ENCODE measurements around the gene SOST. TPM values are rescaled to one million over a fixed set of nuclear protein-coding genes. Genes with fewer than 3 reads are reported as not detected.

Gene SOST
- total RNA-seq, 1 experiment from 2014 or later = not detected

GRCh38 chr17:43787728-43788127 is 29.1 kb upstream of the SOST start:
- H3K27me3 ChIP-seq (ENCODE audit: control insufficient read depth, insufficient read depth, low read length) = no peaks in the 10 kb centered on the region
- in situ Hi-C loops (cut with HindIII; ENCODE audit: low pct_unique_long_range_greater_than_20kb, low sequenced_read_pairs) = no loop called here
- ChIA-PET POLR2A (no interaction called here), CTCF (interaction anchor here (0.8 kb wide), 1 partner anchor 58 kb away, joined by 3 read pairs; no protein-coding TSS in a partner anchor)
- no peaks in the 10 kb centered on the region for H3K36me3 ChIP-seq (ENCODE audit: control insufficient read depth, insufficient read depth, low read length)
- intact Hi-C loops (cut with micrococcal nuclease; ENCODE audit: unreplicated experiment) = no loop called here
- H3K4me1 ChIP-seq (ENCODE audit: control insufficient read depth, insufficient read depth, low read length) = no peaks in the 10 kb centered on the region
- H3K27ac ChIP-seq (ENCODE audit: low read length) = no peak overlapping the region
- TF ChIP-seq POLR2AphosphoS5 (IDR thresholded peaks at IDR 0.05; ENCODE audit: low read depth, low read length) = no peak
- TF ChIP-seq, protein P1, sequence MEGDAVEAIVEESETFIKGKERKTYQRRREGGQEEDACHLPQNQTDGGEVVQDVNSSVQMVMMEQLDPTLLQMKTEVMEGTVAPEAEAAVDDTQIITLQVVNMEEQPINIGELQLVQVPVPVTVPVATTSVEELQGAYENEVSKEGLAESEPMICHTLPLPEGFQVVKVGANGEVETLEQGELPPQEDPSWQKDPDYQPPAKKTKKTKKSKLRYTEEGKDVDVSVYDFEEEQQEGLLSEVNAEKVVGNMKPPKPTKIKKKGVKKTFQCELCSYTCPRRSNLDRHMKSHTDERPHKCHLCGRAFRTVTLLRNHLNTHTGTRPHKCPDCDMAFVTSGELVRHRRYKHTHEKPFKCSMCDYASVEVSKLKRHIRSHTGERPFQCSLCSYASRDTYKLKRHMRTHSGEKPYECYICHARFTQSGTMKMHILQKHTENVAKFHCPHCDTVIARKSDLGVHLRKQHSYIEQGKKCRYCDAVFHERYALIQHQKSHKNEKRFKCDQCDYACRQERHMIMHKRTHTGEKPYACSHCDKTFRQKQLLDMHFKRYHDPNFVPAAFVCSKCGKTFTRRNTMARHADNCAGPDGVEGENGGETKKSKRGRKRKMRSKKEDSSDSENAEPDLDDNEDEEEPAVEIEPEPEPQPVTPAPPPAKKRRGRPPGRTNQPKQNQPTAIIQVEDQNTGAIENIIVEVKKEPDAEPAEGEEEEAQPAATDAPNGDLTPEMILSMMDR (IDR thresholded peaks at IDR 0.05) = no peak
- TF ChIP-seq, protein P2, sequence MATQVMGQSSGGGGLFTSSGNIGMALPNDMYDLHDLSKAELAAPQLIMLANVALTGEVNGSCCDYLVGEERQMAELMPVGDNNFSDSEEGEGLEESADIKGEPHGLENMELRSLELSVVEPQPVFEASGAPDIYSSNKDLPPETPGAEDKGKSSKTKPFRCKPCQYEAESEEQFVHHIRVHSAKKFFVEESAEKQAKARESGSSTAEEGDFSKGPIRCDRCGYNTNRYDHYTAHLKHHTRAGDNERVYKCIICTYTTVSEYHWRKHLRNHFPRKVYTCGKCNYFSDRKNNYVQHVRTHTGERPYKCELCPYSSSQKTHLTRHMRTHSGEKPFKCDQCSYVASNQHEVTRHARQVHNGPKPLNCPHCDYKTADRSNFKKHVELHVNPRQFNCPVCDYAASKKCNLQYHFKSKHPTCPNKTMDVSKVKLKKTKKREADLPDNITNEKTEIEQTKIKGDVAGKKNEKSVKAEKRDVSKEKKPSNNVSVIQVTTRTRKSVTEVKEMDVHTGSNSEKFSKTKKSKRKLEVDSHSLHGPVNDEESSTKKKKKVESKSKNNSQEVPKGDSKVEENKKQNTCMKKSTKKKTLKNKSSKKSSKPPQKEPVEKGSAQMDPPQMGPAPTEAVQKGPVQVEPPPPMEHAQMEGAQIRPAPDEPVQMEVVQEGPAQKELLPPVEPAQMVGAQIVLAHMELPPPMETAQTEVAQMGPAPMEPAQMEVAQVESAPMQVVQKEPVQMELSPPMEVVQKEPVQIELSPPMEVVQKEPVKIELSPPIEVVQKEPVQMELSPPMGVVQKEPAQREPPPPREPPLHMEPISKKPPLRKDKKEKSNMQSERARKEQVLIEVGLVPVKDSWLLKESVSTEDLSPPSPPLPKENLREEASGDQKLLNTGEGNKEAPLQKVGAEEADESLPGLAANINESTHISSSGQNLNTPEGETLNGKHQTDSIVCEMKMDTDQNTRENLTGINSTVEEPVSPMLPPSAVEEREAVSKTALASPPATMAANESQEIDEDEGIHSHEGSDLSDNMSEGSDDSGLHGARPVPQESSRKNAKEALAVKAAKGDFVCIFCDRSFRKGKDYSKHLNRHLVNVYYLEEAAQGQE (IDR thresholded peaks at IDR 0.05; ENCODE audit: insufficient read depth in 1 of 2, low read depth in 2 of 2, low read length in 1 of 2) = no peak
- no peak for TF ChIP-seq TCF7L2 (IDR thresholded peaks at IDR 0.05; ENCODE audit: low read depth, low read length)
- TF ChIP-seq SIN3A (IDR thresholded peaks at IDR 0.05; ENCODE audit: borderline replicate concordance, insufficient read depth, low read depth, low read length) = no peak
- DNase-seq (ENCODE audit: low read depth, low spot score) (no peak), ATAC-seq (no peak)
- H3K9me3 ChIP-seq (ENCODE audit: control insufficient read depth, insufficient read depth, low read depth, low read length) = no peaks in the 10 kb centered on the region
- BruUV-seq (replicated peaks) = no TSS peak
- no peak overlapping the region for H3K4me3 ChIP-seq (ENCODE audit: low read depth in 2 of 2, low read length in 2 of 2)

GRCh38 chr17:43784628-43785101 is 26.1 kb upstream of the SOST start:
- ATAC-seq (no peak), DNase-seq (ENCODE audit: low read depth, low spot score) (no peak)
- H3K27ac ChIP-seq (ENCODE audit: low read length) = no peak overlapping the region
- no peak overlapping the region for H3K4me3 ChIP-seq (ENCODE audit: low read depth in 2 of 2, low read length in 2 of 2)
- in situ Hi-C loops (cut with HindIII; ENCODE audit: low pct_unique_long_range_greater_than_20kb, low sequenced_read_pairs) (no loop called here), intact Hi-C loops (cut with micrococcal nuclease; ENCODE audit: unreplicated experiment) (no loop called here)
- ChIA-PET CTCF (no interaction called here), POLR2A (no interaction called here)
- H3K36me3 ChIP-seq (ENCODE audit: control insufficient read depth, insufficient read depth, low read length) = no peaks in the 10 kb centered on the region
- BruUV-seq (replicated peaks) = no TSS peak
- H3K4me1 ChIP-seq (ENCODE audit: control insufficient read depth, insufficient read depth, low read length) = no peaks in the 10 kb centered on the region
- no peaks in the 10 kb centered on the region for H3K27me3 ChIP-seq (ENCODE audit: control insufficient read depth, insufficient read depth, low read length)
- no peak for TF ChIP-seq SIN3A (IDR thresholded peaks at IDR 0.05; ENCODE audit: borderline replicate concordance, insufficient read depth, low read depth, low read length)
- TF ChIP-seq TCF7L2 (IDR thresholded peaks at IDR 0.05; ENCODE audit: low read depth, low read length) = no peak
- TF ChIP-seq, protein P2 (IDR thresholded peaks at IDR 0.05; ENCODE audit: insufficient read depth in 1 of 2, low read depth in 2 of 2, low read length in 1 of 2) = no peak
- TF ChIP-seq, protein P1 (IDR thresholded peaks at IDR 0.05) = no peak
- TF ChIP-seq POLR2AphosphoS5 (IDR thresholded peaks at IDR 0.05; ENCODE audit: low read depth, low read length) = no peak
- no peaks in the 10 kb centered on the region for H3K9me3 ChIP-seq (ENCODE audit: control insufficient read depth, insufficient read depth, low read depth, low read length)
